EH (cell line): ENCODE measurements around the gene AGRN.
A peak's percentile ranks its signal among the peaks of the same experiment; 100 is the strongest.
"Not testable (repeated sequence)": the region's sequence is repeated elsewhere in the genome, so short reads cannot be mapped to it uniquely, and the experiment has no call there.

Source experiments
- DNase-seq: peaks from one replicate; pipeline ENCODE4 v3.0.0-alpha.2; 2015; ENCODE audit warnings: low read depth

AGRN gene

DNA sequence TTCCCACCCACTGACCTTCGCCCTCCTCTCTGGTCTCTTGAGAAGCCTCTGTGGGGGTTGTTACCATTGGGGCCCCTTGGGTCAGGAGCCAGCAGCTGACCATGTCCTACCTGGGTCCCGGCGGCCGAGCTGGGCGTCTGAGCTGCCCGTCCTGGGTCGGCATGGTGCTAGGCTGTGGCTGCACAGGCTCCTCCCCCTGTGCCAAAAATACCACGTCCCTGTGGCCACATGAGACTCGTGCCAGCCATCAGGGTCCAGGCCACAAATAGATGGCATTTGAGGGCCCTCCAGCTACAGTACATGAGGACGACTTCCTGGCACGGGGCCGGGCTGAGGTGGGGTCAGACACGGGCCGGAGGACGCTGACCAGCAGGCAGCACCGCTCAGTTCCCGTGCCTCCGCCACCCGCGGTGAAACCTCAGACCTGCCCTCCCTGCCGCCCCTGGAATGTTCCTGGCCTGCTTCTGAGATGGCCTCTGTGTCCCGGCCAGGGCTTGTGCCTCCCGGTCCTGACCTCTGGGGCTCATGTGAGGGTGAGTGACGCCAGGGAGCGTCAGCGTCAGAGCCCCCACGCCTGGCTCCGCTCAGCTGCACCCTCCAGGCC, 37.9 kb upstream of the AGRN start, which contains the start of gene PERM1:
Gene PERM1 (minus strand): TSS at position 139 of the 604 bp plus-strand sequence. CDS start 1,064 bp downstream, outside the sequence.
- no peak for DNase-seq

- DNase-seq, result no peak
Measured at GRCh38 chr1:982765-983436, 37.0 kb upstream of the AGRN start.

GRCh38 chr1:983798-984475, 36.0 kb upstream of the AGRN start:
- peak; percentile 42 for DNase-seq

GRCh38 chr1:984476-984814, 35.5 kb upstream of the AGRN start:
- no peak for DNase-seq

GRCh38 chr1:985126-985525, 34.8 kb upstream of the AGRN start:
- DNase-seq, result no peak

GRCh38 chr1:988061-988460, 31.9 kb upstream of the AGRN start:
- not testable (repeated sequence) for DNase-seq

DNA sequence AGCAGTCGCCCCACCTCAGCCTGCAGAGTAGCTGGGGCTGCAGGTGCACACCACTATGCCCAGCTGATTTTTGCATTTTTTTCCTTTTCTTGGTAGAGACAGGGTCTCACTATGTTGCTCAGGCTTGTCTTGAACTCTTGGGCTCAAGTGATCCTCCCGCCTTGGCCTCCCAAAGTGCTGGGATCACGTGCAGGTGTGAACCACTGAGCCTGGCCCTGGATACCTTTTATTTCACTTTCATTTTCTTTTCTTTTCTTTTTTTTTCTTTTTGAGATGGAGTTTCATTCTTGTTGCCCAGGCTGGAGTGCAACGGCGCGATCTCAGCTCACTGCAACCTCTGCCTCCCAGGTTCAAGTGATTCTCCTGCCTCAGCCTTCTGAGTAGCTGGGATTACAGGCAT, 28.6 kb upstream of the AGRN start:
- not testable (repeated sequence) for DNase-seq

GRCh38 chr1:991895-992294, 28.0 kb upstream of the AGRN start:
- no peak for DNase-seq

DNA sequence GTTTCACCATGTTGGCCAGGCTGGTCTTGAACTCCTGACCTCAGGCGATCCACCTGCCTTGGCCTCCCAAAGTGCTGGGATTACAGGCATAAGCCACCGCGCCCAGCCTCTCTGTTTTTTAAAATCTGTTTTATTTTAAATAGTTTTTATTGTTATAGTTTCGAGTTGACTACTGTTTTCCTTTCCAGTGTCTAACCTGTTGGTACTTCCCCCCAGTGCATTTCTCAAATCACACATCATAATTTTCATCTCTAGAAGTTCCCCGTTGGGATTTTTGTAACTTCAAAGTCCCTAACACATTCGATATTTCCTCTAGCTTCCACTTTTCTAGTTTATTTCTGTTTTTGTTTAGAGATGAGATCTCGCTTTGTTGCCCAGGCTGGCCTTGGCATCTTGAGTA, 27.6 kb upstream of the AGRN start:
- no peak for DNase-seq

- DNase-seq, result no peak
Measured at GRCh38 chr1:993379-993995, 26.4 kb upstream of the AGRN start.

GRCh38 chr1:994546-994945, 25.4 kb upstream of the AGRN start:
- DNase-seq, result not testable (repeated sequence)

DNA sequence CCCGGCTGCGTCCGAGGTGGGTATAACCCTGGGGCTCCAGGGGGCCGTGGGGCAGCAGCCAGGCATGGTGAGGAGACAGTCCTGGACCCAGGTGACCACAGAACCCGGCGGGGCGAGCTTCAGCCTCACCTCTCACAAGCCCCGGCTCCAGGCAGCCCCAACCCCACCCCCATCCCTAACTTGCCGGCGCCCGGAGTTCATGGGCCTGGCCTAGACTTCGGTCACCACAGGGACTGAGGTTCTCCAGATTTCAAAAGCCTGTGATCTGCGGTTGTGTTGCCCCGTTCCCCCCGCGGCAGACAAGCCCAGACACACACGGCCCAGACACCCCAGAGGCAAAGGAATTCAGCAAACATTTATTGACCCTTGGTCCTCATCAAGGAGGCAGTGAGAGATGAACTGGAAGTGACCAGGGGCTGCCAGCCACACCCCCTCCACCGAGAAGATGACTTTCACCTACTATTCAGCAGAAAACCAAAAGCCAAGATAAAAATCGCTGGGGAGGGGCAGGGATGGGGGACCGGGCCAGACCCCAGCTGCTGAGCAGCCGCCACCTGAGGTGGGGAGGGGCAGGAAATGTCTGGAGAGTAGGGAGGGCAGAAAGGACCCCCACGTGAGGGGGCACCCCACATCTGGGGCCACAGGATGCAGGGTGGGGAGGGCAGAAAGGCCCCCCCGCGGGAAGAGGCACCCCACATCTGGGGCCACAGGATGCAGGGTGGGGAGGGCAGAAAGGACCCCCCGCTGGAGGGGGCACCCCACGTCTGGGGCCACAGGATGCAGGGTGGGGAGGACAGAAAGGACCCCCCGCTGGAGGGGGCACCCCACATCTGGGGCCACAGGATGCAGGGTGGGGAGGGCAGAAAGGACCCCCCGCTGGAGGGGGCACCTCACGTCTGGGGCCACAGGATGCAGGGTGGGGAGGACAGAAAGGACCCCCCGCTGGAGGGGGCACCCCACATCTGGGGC, 24.0 kb upstream of the AGRN start:
- DNase-seq, result no peak

GRCh38 chr1:996851-997712, 22.8 kb upstream of the AGRN start:
- no peak for DNase-seq

DNA sequence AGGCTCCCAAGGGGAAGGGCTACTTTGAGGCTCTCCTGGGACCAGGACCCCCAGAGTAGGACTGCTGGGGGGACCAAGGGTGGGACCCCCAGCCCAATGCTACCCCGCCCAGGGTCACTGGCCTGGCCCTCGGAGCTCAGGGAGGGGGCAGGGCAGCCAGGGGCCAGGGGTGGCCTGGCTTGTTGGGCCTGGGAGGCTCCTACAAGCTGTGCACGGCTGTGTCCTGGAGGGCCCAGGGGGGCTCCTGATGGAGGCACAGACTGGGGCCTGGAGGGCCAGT, 22.3 kb upstream of the AGRN start:
- no peak for DNase-seq

DNA sequence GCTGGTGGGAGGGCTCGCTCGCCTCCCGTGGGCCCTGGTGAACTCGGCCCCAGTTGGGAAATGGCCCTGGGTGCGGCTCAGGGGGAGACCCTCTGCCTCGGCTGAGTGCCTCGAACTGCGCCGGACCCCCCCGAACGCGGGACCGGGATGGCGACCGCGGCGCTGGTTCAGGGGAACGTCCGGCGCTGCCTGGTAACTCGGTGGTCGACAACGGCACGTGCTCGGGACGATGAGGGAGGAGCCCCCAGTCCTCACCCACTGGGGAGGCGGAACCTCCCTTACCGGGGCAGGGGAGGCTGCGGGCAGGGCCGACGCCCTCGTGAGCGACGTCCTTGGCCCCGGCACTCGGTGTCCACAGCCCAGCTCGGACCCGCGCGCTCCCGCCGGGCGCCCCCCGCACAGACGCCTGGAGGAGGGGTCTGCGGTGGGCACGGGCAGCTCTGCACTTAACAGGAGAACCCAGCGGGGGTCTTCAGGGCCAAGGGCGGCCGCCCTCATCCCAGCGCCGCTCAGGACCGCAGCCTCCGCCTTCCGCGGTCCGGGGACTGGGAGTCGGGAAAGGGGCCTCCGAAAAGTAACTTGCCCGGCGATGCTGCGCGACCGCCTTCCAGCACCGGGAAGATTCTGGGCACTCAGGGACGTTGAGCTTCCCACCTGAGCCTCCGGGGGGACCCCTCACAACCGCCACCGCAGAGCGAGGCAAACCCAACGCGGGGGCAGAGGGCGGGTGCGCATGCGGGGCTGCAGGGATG, 21.8 kb upstream of the AGRN start:
- DNase-seq, result no peak

GRCh38 chr1:998745-998994, 21.2 kb upstream of the AGRN start:
- DNase-seq, result no peak

- peak; percentile 46 for DNase-seq
Measured at GRCh38 chr1:998995-999724, 20.8 kb upstream of the AGRN start.

DNA sequence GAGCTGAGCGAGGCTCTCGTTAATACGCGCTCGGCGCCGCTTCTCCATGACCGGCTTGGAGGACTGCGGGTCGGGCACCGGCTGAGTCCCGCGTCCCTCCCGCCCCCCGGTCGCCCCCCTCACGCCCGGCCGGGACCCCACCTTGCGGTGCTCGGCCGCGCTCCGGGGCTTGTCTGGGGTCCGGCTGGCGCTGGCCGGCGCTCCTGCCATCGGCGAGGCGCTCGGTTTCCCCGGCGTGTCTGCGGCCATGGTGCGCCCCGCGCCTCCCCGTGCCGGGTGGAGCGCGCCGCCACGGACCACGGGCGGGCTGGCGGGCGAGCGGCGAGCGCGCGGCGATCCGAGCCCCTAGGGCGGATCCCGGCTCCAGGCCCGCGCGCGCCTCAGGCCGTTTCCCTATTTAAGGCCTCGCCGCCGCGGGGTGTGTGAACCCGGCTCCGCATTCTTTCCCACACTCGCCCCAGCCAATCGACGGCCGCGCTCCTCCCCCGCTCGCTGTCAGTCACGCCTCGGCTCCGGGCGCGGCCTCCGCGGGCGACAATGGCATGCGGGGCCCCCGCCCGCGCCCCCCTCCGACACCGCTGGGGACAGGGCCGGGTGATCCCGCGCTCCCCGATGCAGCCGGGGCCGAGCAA, 20.1 kb upstream of the AGRN start, which contains the start of gene HES4:
Gene HES4 (minus strand): TSS at position 373 of the 632 bp plus-strand sequence. CDS start 124 bp downstream, at position 249.
- peak; percentile 94 for DNase-seq

DNA sequence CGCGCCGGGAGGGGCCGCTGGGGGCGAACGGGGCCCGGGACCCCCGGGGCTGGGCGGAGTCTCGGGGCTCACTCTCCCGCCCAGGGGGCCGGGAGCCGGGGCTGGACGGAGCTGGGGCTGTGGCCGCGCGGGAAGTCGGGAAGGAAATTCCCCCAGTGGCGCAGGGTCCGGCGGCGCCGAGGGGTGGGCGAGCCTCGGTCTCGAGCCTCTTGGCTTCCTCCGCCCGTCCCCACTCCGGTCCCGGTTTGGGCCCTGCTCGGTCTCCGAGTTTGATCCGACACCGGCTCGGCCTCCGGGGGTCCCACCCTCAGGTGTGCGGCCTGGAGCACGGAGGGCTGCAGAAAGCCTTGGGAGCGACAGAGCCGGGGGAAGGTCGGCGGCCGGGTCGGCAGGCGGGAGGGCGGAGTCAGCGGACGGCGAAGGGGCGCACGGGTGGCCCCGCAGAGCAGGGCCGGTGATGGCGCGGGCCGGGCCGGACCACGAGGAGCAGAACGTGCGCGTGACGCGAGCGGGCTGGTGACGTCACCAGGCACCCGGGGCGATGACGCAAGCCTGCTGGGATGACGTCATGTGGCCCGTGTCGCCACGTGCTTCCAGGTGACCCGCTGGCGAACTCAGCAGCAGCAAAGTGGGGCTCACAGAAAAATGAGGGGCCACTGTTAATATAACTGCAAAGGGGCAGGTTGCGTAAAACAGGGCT, 19.4 kb upstream of the AGRN start:
- peak; percentile 81 for DNase-seq
